ENCODE results near the gene WT1.

DNA sequence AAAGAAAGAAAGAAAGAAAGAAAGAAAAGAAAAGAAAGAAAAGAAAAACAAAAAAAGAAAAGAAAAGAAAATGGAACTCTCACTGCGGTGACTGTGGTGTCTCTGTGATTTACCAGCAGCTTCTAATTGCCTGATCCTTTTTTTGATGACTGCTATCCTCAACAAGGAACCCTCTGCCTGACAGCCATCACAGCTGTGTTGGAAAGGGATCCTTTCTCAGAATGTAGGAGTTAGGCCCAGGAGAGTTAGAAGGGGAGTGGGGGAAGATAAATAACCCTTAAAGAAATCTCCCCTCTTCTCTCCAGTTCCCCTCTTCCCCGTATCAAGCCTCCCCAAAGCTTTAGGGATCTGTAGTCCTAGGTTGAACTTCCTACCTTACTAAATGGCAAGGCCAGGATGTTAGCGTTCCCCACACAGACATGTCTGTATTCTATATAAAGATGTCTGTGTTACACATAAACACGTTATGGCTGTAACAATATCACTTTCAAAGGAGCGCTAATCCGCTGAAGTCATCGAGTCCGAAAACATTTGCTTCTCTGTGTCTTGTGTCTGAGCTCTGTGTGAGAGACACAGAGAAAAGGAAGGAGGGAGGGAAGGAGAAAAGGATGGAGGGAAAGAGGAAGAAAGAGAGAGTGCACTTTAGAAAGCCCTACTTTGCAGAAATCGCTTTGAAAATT is 26.8 kb upstream of the WT1 start:
- no peak for TF ChIP-seq CTCF (IDR thresholded peaks at IDR 0.05; ENCODE audit: low read depth, low read length, poor library complexity, severe bottlenecking)
- TF ChIP-seq EZH2phosphoT487 (IDR thresholded peaks at IDR 0.05; ENCODE audit: borderline replicate concordance, low read length) = no peak

Measured in DOHH2 (cell line).